BLaER1 (cell line): Measurements from ENCODE around the gene TNNT3.

Experiments used
- H3K27ac ChIP-seq: shearing (Covaris generic); formaldehyde crosslinking; 2 replicates; pipeline ENCODE4 v1.8.1; 2022
- H3K27me3 ChIP-seq: shearing (Covaris generic); formaldehyde crosslinking; 2 replicates; pipeline ENCODE4 v1.8.1; 2022
- H3K36me3 ChIP-seq: shearing (Covaris generic); formaldehyde crosslinking; 2 replicates; pipeline ENCODE4 v1.8.1; 2022
- H3K4me1 ChIP-seq: shearing (Covaris generic); formaldehyde crosslinking; 2 replicates; pipeline ENCODE4 v1.8.1; 2022
- H3K4me2 ChIP-seq: shearing (Covaris generic); formaldehyde crosslinking; 2 replicates; pipeline ENCODE4 v1.8.1; 2022
- H3K4me3 ChIP-seq: shearing (Covaris generic); formaldehyde crosslinking; 2 replicates; pipeline ENCODE4 v1.8.1; 2022
- H3K9ac ChIP-seq: shearing (Covaris generic); formaldehyde crosslinking; 2 replicates; pipeline ENCODE4 v1.8.1; 2022
- H3K9me3 ChIP-seq: shearing (Covaris generic); formaldehyde crosslinking; 2 replicates; pipeline ENCODE4 v1.8.1; 2022
- H4K20me1 ChIP-seq: shearing (Covaris generic); formaldehyde crosslinking; 2 replicates; pipeline ENCODE4 v1.8.1; 2022
- Cebpa-rat ChIP-seq: shearing (Covaris generic); IDR thresholded peaks from 2 replicates; pipeline ENCODE4 v1.8.1; 2022

Gene TNNT3

GRCh38 chr11:1920909-1921573 lies 1.5 kb downstream of the TNNT3 start:
- no peaks in the 10 kb centered on the region for H3K27me3 ChIP-seq
- 0 out of 2 replicates have a peak overlapping the region, but pooled peaks have one; percentile 21 for H3K9ac ChIP-seq
- TF ChIP-seq Cebpa-rat, result no peak
- no peak overlapping the region for H3K4me3 ChIP-seq
- H3K27ac ChIP-seq, result peak overlapping the region; percentile 65
- no peaks in the 10 kb centered on the region for H3K9me3 ChIP-seq
- peak overlapping the region; percentile 80 for H3K4me2 ChIP-seq
- H4K20me1 ChIP-seq, result no peaks in the 10 kb centered on the region
- H3K4me1 ChIP-seq, result peaks cover 70% of the 10 kb centered on the region
- no peaks in the 10 kb centered on the region for H3K36me3 ChIP-seq

- no peaks in the 10 kb centered on the region for H3K36me3 ChIP-seq
- H3K4me3 ChIP-seq, result no peak overlapping the region
- TF ChIP-seq Cebpa-rat, result no peak
- H3K27ac ChIP-seq, result peak overlapping the region; percentile 65
- H3K9ac ChIP-seq, result 0 out of 2 replicates have a peak overlapping the region, but pooled peaks have one; percentile 21
- H3K27me3 ChIP-seq, result no peaks in the 10 kb centered on the region
- no peaks in the 10 kb centered on the region for H4K20me1 ChIP-seq
- peak overlapping the region; percentile 80 for H3K4me2 ChIP-seq
- H3K9me3 ChIP-seq, result no peaks in the 10 kb centered on the region
- peaks cover 64% of the 10 kb centered on the region for H3K4me1 ChIP-seq
Observed at GRCh38 chr11:1921574-1922141, 2.2 kb downstream of the TNNT3 start.

GRCh38 chr11:1922481-1923081 lies 3.1 kb downstream of the TNNT3 start:
- H4K20me1 ChIP-seq, result no peaks in the 10 kb centered on the region
- TF ChIP-seq Cebpa-rat, result no peak
- no peaks in the 10 kb centered on the region for H3K9me3 ChIP-seq
- H3K36me3 ChIP-seq, result no peaks in the 10 kb centered on the region
- H3K9ac ChIP-seq, result no peak overlapping the region
- H3K27me3 ChIP-seq, result no peaks in the 10 kb centered on the region
- H3K4me2 ChIP-seq, result peak overlapping the region; percentile 80
- peak overlapping the region; percentile 65 for H3K27ac ChIP-seq
- peaks cover 55% of the 10 kb centered on the region for H3K4me1 ChIP-seq
- no peak overlapping the region for H3K4me3 ChIP-seq

- Histone ChIP-seq H4K20me1 (no peaks in the 10 kb centered on the region), H3K4me2 (peak overlapping the region; percentile 80), H3K27ac (peak overlapping the region; percentile 64), H3K4me3 (no peak overlapping the region), H3K36me3 (no peaks in the 10 kb centered on the region), H3K9ac (no peak overlapping the region), H3K9me3 (no peaks in the 10 kb centered on the region), H3K4me1 (peaks cover 47% of the 10 kb centered on the region), H3K27me3 (no peaks in the 10 kb centered on the region)
- TF ChIP-seq Cebpa-rat, result no peak
Observed at GRCh38 chr11:1923201-1923956, 3.9 kb downstream of the TNNT3 start.

- no peak overlapping the region for H3K4me3 ChIP-seq
- no peak for TF ChIP-seq Cebpa-rat
- H3K4me2 ChIP-seq, result no peak overlapping the region
- H3K27me3 ChIP-seq, result no peaks in the 10 kb centered on the region
- H3K9ac ChIP-seq, result no peak overlapping the region
- peaks cover 40% of the 10 kb centered on the region for H3K4me1 ChIP-seq
- no peaks in the 10 kb centered on the region for H4K20me1 ChIP-seq
- H3K36me3 ChIP-seq, result no peaks in the 10 kb centered on the region
- H3K27ac ChIP-seq, result no peak overlapping the region
- H3K9me3 ChIP-seq, result no peaks in the 10 kb centered on the region
Observed at GRCh38 chr11:1924181-1924580, 4.7 kb downstream of the TNNT3 start.

- no peak for TF ChIP-seq Cebpa-rat
- H3K9ac ChIP-seq, result no peak overlapping the region
- H3K27ac ChIP-seq, result no peak overlapping the region
- H3K27me3 ChIP-seq, result no peaks in the 10 kb centered on the region
- H3K4me1 ChIP-seq, result peaks cover 37% of the 10 kb centered on the region
- no peak overlapping the region for H3K4me2 ChIP-seq
- H4K20me1 ChIP-seq, result no peaks in the 10 kb centered on the region
- no peak overlapping the region for H3K4me3 ChIP-seq
- H3K36me3 ChIP-seq, result no peaks in the 10 kb centered on the region
- no peaks in the 10 kb centered on the region for H3K9me3 ChIP-seq
Observed at GRCh38 chr11:1924646-1925372, 5.3 kb downstream of the TNNT3 start.

- H3K9me3 ChIP-seq, result no peaks in the 10 kb centered on the region
- H3K27ac ChIP-seq, result no peak overlapping the region
- no peaks in the 10 kb centered on the region for H3K36me3 ChIP-seq
- peaks cover 38% of the 10 kb centered on the region for H3K4me1 ChIP-seq
- H4K20me1 ChIP-seq, result no peaks in the 10 kb centered on the region
- no peaks in the 10 kb centered on the region for H3K27me3 ChIP-seq
- H3K9ac ChIP-seq, result no peak overlapping the region
- TF ChIP-seq Cebpa-rat, result no peak
- no peak overlapping the region for H3K4me2 ChIP-seq
- H3K4me3 ChIP-seq, result no peak overlapping the region
Observed at GRCh38 chr11:1925373-1926155, 6.1 kb downstream of the TNNT3 start.

- no peaks in the 10 kb centered on the region for H3K27me3 ChIP-seq
- no peak overlapping the region for H3K27ac ChIP-seq
- no peaks in the 10 kb centered on the region for H4K20me1 ChIP-seq
- no peak overlapping the region for H3K4me3 ChIP-seq
- no peaks in the 10 kb centered on the region for H3K9me3 ChIP-seq
- H3K36me3 ChIP-seq, result no peaks in the 10 kb centered on the region
- H3K9ac ChIP-seq, result no peak overlapping the region
- H3K4me2 ChIP-seq, result no peak overlapping the region
- H3K4me1 ChIP-seq, result peaks cover 33% of the 10 kb centered on the region
- no peak for TF ChIP-seq Cebpa-rat
Observed at GRCh38 chr11:1926156-1927025, 6.9 kb downstream of the TNNT3 start.
